ENCODE measurements around the gene PRORP. TPM values are rescaled to one million over a fixed set of nuclear protein-coding genes. Genes with fewer than 3 reads are reported as not detected.
"Not testable (repeated sequence)": the region's sequence is repeated elsewhere in the genome, so short reads cannot be mapped to it uniquely, and the experiment has no call there.

Gene PRORP
- total and polyA plus RNA-seq, 9 of the 15 experiments (the other 6 are each of a cell fraction or from before 2014, with no cell fraction given), result 21.9 to 48.7 (median 36.5) TPM

- Histone ChIP-seq H3K27ac (ENCODE audit: extremely low read depth, low read depth, low read length) (no peak overlapping the region), H3K4me3 (no peak overlapping the region), H3K4me2 (ENCODE audit: insufficient read depth, low read length) (no peak overlapping the region), H2AFZ (ENCODE audit: low read depth, low read length) (no peak overlapping the region), H3K9me3 (replicated peaks; ENCODE audit: control insufficient read depth, insufficient read depth, low read depth, low read length) (no peaks in the 10 kb centered on the region), H3K79me2 (ENCODE audit: control insufficient read depth, insufficient read depth, low read length) (no peaks in the 10 kb centered on the region), H3K9ac (ENCODE audit: insufficient read depth in 1 of 2, low read depth in 2 of 2, low read length in 2 of 2) (no peak overlapping the region), H3K36me3 (ENCODE audit: control insufficient read depth, insufficient read depth, low read length) (peaks cover 6% of the 10 kb centered on the region; the same call in 2 of the 3 replicates), H3K9me1 (ENCODE audit: control insufficient read depth, insufficient read depth, low read length) (no peaks in the 10 kb centered on the region), H3K4me1 (replicated peaks in 1 of 2; ENCODE audit: control insufficient read depth in 2 of 2, insufficient read depth in 2 of 2, low read length in 2 of 2) (no peaks in the 10 kb centered on the region), H3K27me3 (ENCODE audit: control insufficient read depth in 2 of 2, insufficient read depth in 2 of 2, low read length in 2 of 2) (no peaks in the 10 kb centered on the region), H4K20me1 (replicated peaks; ENCODE audit: control insufficient read depth, insufficient read depth, low read length) (no peaks in the 10 kb centered on the region)
- no TSS peak for BruUV-seq (replicated peaks)
- intact Hi-C loops (cut with micrococcal nuclease) (no loop called here), in situ Hi-C loops (cut with MboI) (loop anchor here (10.0 kb wide), 1 partner anchor 536 kb away; no protein-coding TSS in a partner anchor)
- 89% methylated on average over 4 of the region's 4 CpGs for WGBS (ENCODE audit: insufficient coverage, low coverage, missing lambda C conversion rate)
- FAIRE-seq, result no peak
- ATAC-seq, result no peak
- ChIA-PET CTCF (ENCODE audit: low intra/inter-chr PET ratio) (no interaction called here), POLR2A (interaction anchor here (0.6 kb wide), 1 partner anchor 255 kb away, joined by 4 read pairs; no protein-coding TSS in a partner anchor)
- TF ChIP-seq SIRT6 (IDR thresholded peaks at IDR 0.05; ENCODE audit: low read depth, low read length), result no peak
- TF ChIP-seq CTCF (IDR thresholded peaks at IDR 0.05 in 2 of 3, conservative IDR thresholded peaks at IDR 0.05 in 1 of 3; ENCODE audit: insufficient read depth in 2 of 3, low read depth in 1 of 3, low read length in 3 of 3), result no peak
- no peak for TF ChIP-seq BRF2 (IDR thresholded peaks at IDR 0.05; ENCODE audit: borderline replicate concordance, insufficient read depth, insufficient read length)
- DNase-seq (ENCODE audit: extremely low read depth in 1 of 4, low spot score in 3 of 4), result no peak
These were observed 26.9 kb downstream of the PRORP start for GRCh38 chr14:35149239-35149638.

- ATAC-seq; H3K27me3 ChIP-seq (ENCODE audit: control insufficient read depth in 2 of 2, insufficient read depth in 2 of 2, low read length in 2 of 2); H3K27ac ChIP-seq (ENCODE audit: extremely low read depth, low read depth, low read length); H3K4me3 ChIP-seq; in situ Hi-C loops (cut with MboI); H2AFZ ChIP-seq (ENCODE audit: low read depth, low read length); CTCF ChIA-PET (ENCODE audit: low intra/inter-chr PET ratio); BruUV-seq (replicated peaks); H4K20me1 ChIP-seq (replicated peaks; ENCODE audit: control insufficient read depth, insufficient read depth, low read length); H3K9ac ChIP-seq (ENCODE audit: insufficient read depth in 1 of 2, low read depth in 2 of 2, low read length in 2 of 2); H3K4me1 ChIP-seq (replicated peaks in 1 of 2; ENCODE audit: control insufficient read depth in 2 of 2, insufficient read depth in 2 of 2, low read length in 2 of 2); H3K4me2 ChIP-seq (ENCODE audit: insufficient read depth, low read length); FAIRE-seq; H3K9me1 ChIP-seq (ENCODE audit: control insufficient read depth, insufficient read depth, low read length); H3K79me2 ChIP-seq (ENCODE audit: control insufficient read depth, insufficient read depth, low read length); H3K9me3 ChIP-seq (replicated peaks; ENCODE audit: control insufficient read depth, insufficient read depth, low read depth, low read length); POLR2A ChIA-PET; DNase-seq (ENCODE audit: extremely low read depth in 1 of 4, low spot score in 3 of 4); intact Hi-C loops (cut with micrococcal nuclease); H3K36me3 ChIP-seq (ENCODE audit: control insufficient read depth, insufficient read depth, low read length): not testable (repeated sequence)
- WGBS (ENCODE audit: insufficient coverage, low coverage, missing lambda C conversion rate), result 100% methylated on average over 3 of the region's 35 CpGs
These were observed 30.2 kb downstream of the PRORP start for GRCh38 chr14:35152531-35152930.
